Hepatocyte (in vitro differentiated cells): ENCODE results near the gene BRD3OS. TPM values are rescaled to one million over a fixed set of nuclear protein-coding genes. Genes with fewer than 3 reads are reported as not detected.

Experiments
- DNase-seq: peaks from one replicate; pipeline ENCODE4 v3.0.0-alpha.2; 2016; ENCODE audit warnings: low spot score
- H2AFZ ChIP-seq: fragments of 200-600 bp; sonication (generic); 2 replicates; pipeline ENCODE4 v1.6.0; 2016; ENCODE audit warnings: antibody characterized with exemption, mild to moderate bottlenecking
- H3K27ac ChIP-seq: fragments of 200-600 bp; sonication (generic); 2 replicates; pipeline ENCODE4 v1.5.1; 2016; ENCODE audit warnings: mild to moderate bottlenecking
- H3K27me3 ChIP-seq: fragments of 200-600 bp; sonication (generic); 2 replicates; pipeline ENCODE4 v1.6.1; 2016
- H3K36me3 ChIP-seq: fragments of 200-600 bp; sonication (generic); replicated peaks from 2 replicates; pipeline ENCODE4 v1.5.1; 2016; ENCODE audit warnings: low read depth; ENCODE audit not compliant: insufficient read depth
- H3K4me1 ChIP-seq: fragments of 200-600 bp; sonication (generic); 2 replicates; pipeline ENCODE4 v1.5.1; 2016; ENCODE audit warnings: mild to moderate bottlenecking, moderate library complexity; ENCODE audit not compliant: insufficient read depth
- H3K4me2 ChIP-seq: fragments of 200-600 bp; sonication (generic); 2 replicates; pipeline ENCODE4 v1.6.0; 2016
- H3K4me3 ChIP-seq: fragments of 200-600 bp; sonication (generic); 2 replicates; pipeline ENCODE4 v1.5.1; 2016; ENCODE audit warnings: mild to moderate bottlenecking
- H3K79me2 ChIP-seq: fragments of 200-600 bp; sonication (generic); 2 replicates; pipeline ENCODE4 v1.6.0; 2017; ENCODE audit warnings: mild to moderate bottlenecking
- H3K9me2 ChIP-seq: fragments of 200-600 bp; sonication (generic); replicated peaks from 2 replicates; pipeline ENCODE4 v1.6.0; 2017; ENCODE audit warnings: mild to moderate bottlenecking; ENCODE audit not compliant: insufficient read depth
- H3K9me3 ChIP-seq: fragments of 200-600 bp; sonication (generic); 2 replicates; pipeline ENCODE4 v1.5.1; 2016; ENCODE audit warnings: low read depth, mild to moderate bottlenecking
- H4K20me1 ChIP-seq: fragments of 200-600 bp; sonication (generic); 2 replicates; pipeline ENCODE4 v1.6.0; 2016; ENCODE audit warnings: mild to moderate bottlenecking; ENCODE audit not compliant: insufficient read depth, poor library complexity, severe bottlenecking
- EZH2 ChIP-seq: fragments of 200-600 bp; sonication (generic); IDR thresholded peaks from 2 replicates; pipeline ENCODE4 v1.6.1; 2016; ENCODE audit warnings: antibody characterized with exemption, mild to moderate bottlenecking, borderline replicate concordance
- EZH2phosphoT487 ChIP-seq: fragments of 200-600 bp; sonication (generic); IDR thresholded peaks from one replicate; pipeline ENCODE4 v1.6.1; 2018; ENCODE audit warnings: antibody characterized with exemption, mild to moderate bottlenecking, low read depth, moderate library complexity; ENCODE audit not compliant: unreplicated experiment, severe bottlenecking
- WGBS: methylation state at CpG from one replicate; pipeline ENCODE4 v1.1.6; 2016; ENCODE audit warnings: low lambda C conversion rate; ENCODE audit errors: missing lambda C conversion rate; 5-methylcytosine and 5-hydroxymethylcytosine counted together
- polyA plus RNA-seq: library from polyadenylated mRNA; unstranded; fragments of >200 nt; fragmentation: Nextera tagmentation; extraction: Ambion mirVana; gene quantifications from 2 replicates; pipeline ENCODE4 v1.2.1, GENCODE V29; 2016
- total RNA-seq: library from RNA; depleted of rRNA; stranded (reverse); fragments of >200 nt; gene quantifications from 2 replicates; pipeline ENCODE4 v1.2.3, GENCODE V29; 2014
- TF ChIP-seq, protein P1 (sequence below): fragments of 200-600 bp; sonication (generic); IDR thresholded peaks from 2 replicates; pipeline ENCODE4 v1.5.1; 2016; ENCODE audit warnings: antibody characterized with exemption, mild to moderate bottlenecking; ENCODE audit not compliant: poor library complexity

The BRD3OS gene
- total and polyA plus RNA-seq, 2 experiments from 2014 or later = 13.4 to 14.9 TPM

DNA sequence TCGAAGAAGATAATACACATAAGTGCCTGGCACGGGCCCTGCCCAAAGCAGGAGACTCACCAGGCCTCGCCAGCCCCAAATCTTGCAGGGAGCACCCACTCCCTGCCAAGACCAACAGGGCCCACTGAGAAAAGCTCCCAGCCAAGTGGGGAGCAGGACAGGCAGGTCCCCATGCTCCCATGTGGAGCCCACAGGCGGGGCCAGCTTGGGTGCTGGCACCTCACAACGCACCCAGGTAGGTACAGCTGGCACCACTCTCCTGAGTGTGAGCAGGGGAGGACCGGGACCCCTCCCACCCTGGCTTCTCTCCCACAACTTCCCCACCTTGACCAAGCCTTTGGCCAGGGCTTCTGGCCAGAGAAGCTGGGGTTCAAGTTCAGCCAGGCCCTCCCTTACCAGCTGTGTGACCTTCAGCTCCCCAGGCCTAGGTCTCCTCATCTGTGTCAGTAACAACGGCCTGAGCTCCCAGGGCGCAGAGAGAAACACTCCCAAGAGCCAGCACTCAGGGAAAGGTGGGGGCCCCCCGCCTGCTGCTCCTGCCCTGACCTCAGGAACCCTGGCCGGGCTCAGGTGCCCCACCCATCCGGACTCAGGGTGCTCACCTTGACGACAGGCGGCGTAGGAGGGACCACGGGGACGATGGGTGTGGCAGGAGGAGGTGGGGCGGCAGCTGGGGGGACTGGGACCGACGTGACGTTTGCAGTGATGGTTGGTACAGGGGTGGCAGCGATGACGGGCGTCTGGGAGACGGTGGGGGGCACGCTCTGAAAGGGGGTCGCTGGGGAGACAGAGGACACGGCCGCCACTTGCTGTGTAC is 24.7 kb downstream of the BRD3OS start:
- H3K27ac ChIP-seq = no peak overlapping the region
- 96% methylated on average over 27 of the region's 28 CpGs for WGBS
- H3K9me3 ChIP-seq = no peaks in the 10 kb centered on the region
- no peaks in the 10 kb centered on the region for H3K27me3 ChIP-seq
- no peak overlapping the region for H2AFZ ChIP-seq
- H4K20me1 ChIP-seq = peaks cover 28% of the 10 kb centered on the region
- TF ChIP-seq, protein P1, sequence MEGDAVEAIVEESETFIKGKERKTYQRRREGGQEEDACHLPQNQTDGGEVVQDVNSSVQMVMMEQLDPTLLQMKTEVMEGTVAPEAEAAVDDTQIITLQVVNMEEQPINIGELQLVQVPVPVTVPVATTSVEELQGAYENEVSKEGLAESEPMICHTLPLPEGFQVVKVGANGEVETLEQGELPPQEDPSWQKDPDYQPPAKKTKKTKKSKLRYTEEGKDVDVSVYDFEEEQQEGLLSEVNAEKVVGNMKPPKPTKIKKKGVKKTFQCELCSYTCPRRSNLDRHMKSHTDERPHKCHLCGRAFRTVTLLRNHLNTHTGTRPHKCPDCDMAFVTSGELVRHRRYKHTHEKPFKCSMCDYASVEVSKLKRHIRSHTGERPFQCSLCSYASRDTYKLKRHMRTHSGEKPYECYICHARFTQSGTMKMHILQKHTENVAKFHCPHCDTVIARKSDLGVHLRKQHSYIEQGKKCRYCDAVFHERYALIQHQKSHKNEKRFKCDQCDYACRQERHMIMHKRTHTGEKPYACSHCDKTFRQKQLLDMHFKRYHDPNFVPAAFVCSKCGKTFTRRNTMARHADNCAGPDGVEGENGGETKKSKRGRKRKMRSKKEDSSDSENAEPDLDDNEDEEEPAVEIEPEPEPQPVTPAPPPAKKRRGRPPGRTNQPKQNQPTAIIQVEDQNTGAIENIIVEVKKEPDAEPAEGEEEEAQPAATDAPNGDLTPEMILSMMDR = no peak
- H3K9me2 ChIP-seq = no peaks in the 10 kb centered on the region
- no peaks in the 10 kb centered on the region for H3K36me3 ChIP-seq
- H3K4me2 ChIP-seq = no peak overlapping the region
- H3K4me1 ChIP-seq = no peaks in the 10 kb centered on the region
- DNase-seq = no peak
- no peak overlapping the region for H3K4me3 ChIP-seq
- peaks cover 30% of the 10 kb centered on the region for H3K79me2 ChIP-seq

DNA sequence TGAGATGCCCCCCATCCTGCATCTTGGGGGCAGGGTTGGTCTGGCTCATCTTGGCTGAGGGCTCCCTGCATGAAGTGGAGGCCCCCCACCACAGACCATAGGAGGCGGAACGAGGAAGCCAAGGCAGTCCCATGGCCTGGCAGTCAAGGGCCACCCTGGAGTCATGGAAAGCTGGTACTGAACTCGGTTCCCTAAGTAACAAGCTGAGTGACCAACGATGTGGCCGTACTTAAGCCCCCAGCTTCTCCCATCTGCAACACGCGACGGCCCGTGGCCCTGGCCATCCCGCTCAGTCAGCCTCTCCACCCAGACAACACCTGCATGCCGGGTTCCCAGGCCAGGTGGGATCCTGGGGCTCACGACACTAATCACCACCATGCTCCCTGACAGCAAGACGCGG is 25.4 kb downstream of the BRD3OS start:
- no peaks in the 10 kb centered on the region for H3K9me3 ChIP-seq
- peaks cover 6% of the 10 kb centered on the region for H3K4me1 ChIP-seq
- TF ChIP-seq, protein P1 = no peak
- TF ChIP-seq EZH2 (no peak), EZH2phosphoT487 (no peak)
- H3K36me3 ChIP-seq = no peaks in the 10 kb centered on the region
- no peak overlapping the region for H3K4me2 ChIP-seq
- no peaks in the 10 kb centered on the region for H3K27me3 ChIP-seq
- H3K79me2 ChIP-seq = peaks cover 38% of the 10 kb centered on the region
- H3K27ac ChIP-seq = no peak overlapping the region
- no peaks in the 10 kb centered on the region for H3K9me2 ChIP-seq
- 97% methylated on average over 13 of the region's 14 CpGs for WGBS
- no peak overlapping the region for H3K4me3 ChIP-seq
- H4K20me1 ChIP-seq = peaks cover 35% of the 10 kb centered on the region
- DNase-seq = no peak
- no peak overlapping the region for H2AFZ ChIP-seq

DNA sequence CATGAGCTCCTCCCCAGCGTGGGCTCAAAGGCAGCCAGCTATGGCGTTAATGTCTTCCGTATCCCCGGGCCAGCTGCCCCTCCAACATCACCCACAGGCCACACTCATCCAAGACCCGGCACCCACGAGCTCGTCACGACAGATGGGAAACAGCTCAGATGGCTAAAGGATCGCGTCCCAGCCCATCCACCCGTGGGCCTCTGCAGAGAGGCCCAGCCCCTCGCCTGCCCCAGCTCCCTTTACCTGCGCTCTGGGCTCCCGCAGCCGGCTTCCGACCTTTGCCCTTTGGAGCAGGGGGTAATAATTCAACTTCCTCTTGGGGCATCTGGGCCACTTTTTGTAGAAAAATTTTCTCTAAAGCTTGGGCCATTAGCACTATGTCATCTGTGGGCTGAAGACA is 26.0 kb downstream of the BRD3OS start:
- no peak overlapping the region for H3K27ac ChIP-seq
- H3K4me2 ChIP-seq = no peak overlapping the region
- H3K9me3 ChIP-seq = no peaks in the 10 kb centered on the region
- no peak for DNase-seq
- H3K79me2 ChIP-seq = peaks cover 44% of the 10 kb centered on the region
- H3K4me1 ChIP-seq = peaks cover 12% of the 10 kb centered on the region
- H3K9me2 ChIP-seq = no peaks in the 10 kb centered on the region
- TF ChIP-seq EZH2 (no peak), EZH2phosphoT487 (no peak)
- TF ChIP-seq, protein P1 = no peak
- H4K20me1 ChIP-seq = peaks cover 41% of the 10 kb centered on the region
- H3K36me3 ChIP-seq = no peaks in the 10 kb centered on the region
- H3K27me3 ChIP-seq = no peaks in the 10 kb centered on the region
- no peak overlapping the region for H2AFZ ChIP-seq
- 92% methylated on average over 16 of the region's 16 CpGs for WGBS
- no peak overlapping the region for H3K4me3 ChIP-seq
